ENCODE data around the gene ZDHHC17.

Gene ZDHHC17

GRCh38 chr12:76757694-76758093 is 6.2 kb upstream of the ZDHHC17 start:
- no peak overlapping the region for H3K27ac ChIP-seq
- H3K36me3 ChIP-seq, result no peaks in the 10 kb centered on the region
- H3K9me3 ChIP-seq, result no peaks in the 10 kb centered on the region
- intact Hi-C loops (cut with DNase I; ENCODE audit: low total_unique reads), result no loop called here
- H3K4me3 ChIP-seq, result no peak overlapping the region
- no peak for TF ChIP-seq CTCF (IDR thresholded peaks at IDR 0.05)
- H3K27me3 ChIP-seq, result no peaks in the 10 kb centered on the region
- DNase-seq, result no peak
- H3K4me1 ChIP-seq, result peaks cover 0 to under 1% (median 0%) of the 10 kb centered on the region in 4 donors

GRCh38 chr12:76762601-76762980 is 1.3 kb upstream of the ZDHHC17 start:
- no peak overlapping the region for H3K27ac ChIP-seq
- DNase-seq, result no peak
- intact Hi-C loops (cut with DNase I; ENCODE audit: low total_unique reads), result loop anchor here (5.0 kb wide), 1 partner anchor 115 kb away; the partner anchor contains the start of gene CSRP2
- no peaks in the 10 kb centered on the region for H3K27me3 ChIP-seq
- no peaks in the 10 kb centered on the region for H3K36me3 ChIP-seq
- no peak overlapping the region for H3K4me3 ChIP-seq
- H3K4me1 ChIP-seq, result peaks cover 0 to 28% (median 7%) of the 10 kb centered on the region in 4 donors
- no peak for TF ChIP-seq CTCF (IDR thresholded peaks at IDR 0.05)
- no peaks in the 10 kb centered on the region for H3K9me3 ChIP-seq

GRCh38 chr12:76764856-76765255 is 941 bp downstream of the ZDHHC17 start:
- Histone ChIP-seq H3K36me3 (no peaks in the 10 kb centered on the region), H3K27ac (peak overlapping the region; percentile 94 to 95), H3K27me3 (no peaks in the 10 kb centered on the region), H3K4me3 (peak overlapping the region; percentile 69 to 74), H3K9me3 (no peaks in the 10 kb centered on the region), H3K4me1 (peaks cover 0 to 33% (median 9%) of the 10 kb centered on the region in 4 donors)
- intact Hi-C loops (cut with DNase I; ENCODE audit: low total_unique reads), result loop anchor here (5.0 kb wide), 1 partner anchor 112 kb away; the partner anchor contains the start of gene CSRP2
- TF ChIP-seq CTCF (IDR thresholded peaks at IDR 0.05), result no peak
- DNase-seq, result no peak

GRCh38 chr12:76765598-76765997 is 1.7 kb downstream of the ZDHHC17 start:
- Histone ChIP-seq H3K36me3 (no peaks in the 10 kb centered on the region), H3K4me1 (peaks cover 0 to 38% (median 9%) of the 10 kb centered on the region in 4 donors), H3K4me3 (peak overlapping the region; percentile 69 to 74), H3K27ac (peak overlapping the region; percentile 94 to 95), H3K9me3 (no peaks in the 10 kb centered on the region), H3K27me3 (no peaks in the 10 kb centered on the region)
- TF ChIP-seq CTCF (IDR thresholded peaks at IDR 0.05), result no peak
- intact Hi-C loops (cut with DNase I; ENCODE audit: low total_unique reads), result no loop called here
- DNase-seq, result no peak

- no peak for TF ChIP-seq CTCF (IDR thresholded peaks at IDR 0.05)
- Histone ChIP-seq H3K4me3 (no peak overlapping the region), H3K27ac (no peak overlapping the region)
Measured at GRCh38 chr12:76766161-76766560, 2.2 kb downstream of the ZDHHC17 start.

GRCh38 chr12:76768576-76768975 is 4.7 kb downstream of the ZDHHC17 start:
- Histone ChIP-seq H3K36me3 (no peaks in the 10 kb centered on the region), H3K4me3 (no peak overlapping the region), H3K4me1 (peaks cover 0 to 36% (median 9%) of the 10 kb centered on the region in 4 donors), H3K27ac (no peak overlapping the region), H3K9me3 (no peaks in the 10 kb centered on the region), H3K27me3 (no peaks in the 10 kb centered on the region)
- DNase-seq, result no peak
- TF ChIP-seq CTCF (IDR thresholded peaks at IDR 0.05), result no peak
- intact Hi-C loops (cut with DNase I; ENCODE audit: low total_unique reads), result no loop called here

More at GRCh38 chr12:76766161-76766560, 2.2 kb downstream of the ZDHHC17 start:
- intact Hi-C loops (cut with DNase I; ENCODE audit: low total_unique reads), result no loop called here
- Histone ChIP-seq H3K36me3 (no peaks in the 10 kb centered on the region), H3K9me3 (no peaks in the 10 kb centered on the region), H3K4me1 (peaks cover 0 to 38% (median 9%) of the 10 kb centered on the region in 4 donors), H3K27me3 (no peaks in the 10 kb centered on the region)
- no peak for DNase-seq

All from tibial artery (tissue), 4 donors.